Tibial artery (tissue), 4 donors: ENCODE data around the gene AP2A1.

Source experiments
- DNase-seq, 2 donors: peaks; one replicate each; pipeline ENCODE4 v3.0.0-alpha.2; 2019
- H3K27ac ChIP-seq, 2 donors: fragments of 200-600 bp; sonication (generic) in 1 of 2; 1 replicate in 1 of 2; 2 replicates in 1 of 2; pipeline ENCODE4 v1.5.1; 2018 to 2019; ENCODE audit warnings: mild to moderate bottlenecking in 1 of 2
- H3K27me3 ChIP-seq, 2 donors: fragments of 200-600 bp; sonication (generic) in 1 of 2; one replicate each; pipeline versions ENCODE4 v1.5.1 to v1.6.0; 2016 to 2019
- H3K36me3 ChIP-seq, 3 donors: fragments of 200-600 bp; sonication (generic) in 2 of 3; one replicate each; pipeline ENCODE4 v1.5.1; 2016 to 2019; ENCODE audit warnings: mild to moderate bottlenecking in 2 of 3
- H3K4me1 ChIP-seq, 4 donors: fragments of 200-600 bp; sonication (generic) in 2 of 4; 1 replicate in 3 of 4; 2 replicates in 1 of 4; pipeline ENCODE4 v1.5.1; 2016 to 2019
- H3K4me3 ChIP-seq, 2 donors: fragments of 200-600 bp; sonication (generic) in 1 of 2; 1 replicate in 1 of 2; 2 replicates in 1 of 2; pipeline ENCODE4 v1.5.1; 2018 to 2019; ENCODE audit warnings: mild to moderate bottlenecking in 2 of 2
- H3K9me3 ChIP-seq, 3 donors: fragments of 200-600 bp; sonication (generic) in 1 of 3; one replicate each; pipeline ENCODE4 v1.5.1; 2016 to 2019
- CTCF ChIP-seq, 2 experiments: fragments of 200-600 bp in 1 of 2; fragments of 450-650 bp in 1 of 2; IDR thresholded peaks; one replicate each; pipeline ENCODE4 v1.5.1; 2017 to 2019; ENCODE audit warnings: antibody characterized with exemption in 2 of 2, mild to moderate bottlenecking in 1 of 2, moderate library complexity in 1 of 2
- intact Hi-C: fragments of 100-400 bp; cut with DNase I; formaldehyde crosslinking; loops from one replicate; pipeline ENCODE4 v1.15.0; 2023; ENCODE audit warnings: low total_unique reads

The AP2A1 gene

DNA sequence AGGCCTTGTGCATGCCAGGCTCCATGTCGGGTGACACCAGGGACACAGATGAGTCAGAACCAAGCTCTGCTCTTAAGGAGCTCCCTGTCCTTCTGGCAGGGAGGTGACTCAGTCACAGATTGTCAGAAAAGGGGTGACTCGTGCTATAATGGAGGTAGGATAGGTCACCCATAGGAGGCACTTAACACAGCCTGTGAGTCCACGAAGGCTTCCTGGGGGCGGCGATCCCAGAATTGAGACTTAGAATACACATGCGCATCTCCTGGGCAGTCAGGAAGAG, 26.7 kb downstream of the AP2A1 start:
- peaks cover 55 to 100% (median 87%) of the 10 kb centered on the region in 3 donors for H3K36me3 ChIP-seq
- no peaks in the 10 kb centered on the region for H3K27me3 ChIP-seq

GRCh38 chr19:49795615-49796014, 28.8 kb downstream of the AP2A1 start:
- intact Hi-C loops, result no loop called here

More for the DNA sequence above, 26.7 kb downstream of the AP2A1 start:
- no peaks in the 10 kb centered on the region for H3K9me3 ChIP-seq
- intact Hi-C loops, result no loop called here
- DNase-seq, result no peak
- H3K27ac ChIP-seq, result no peak overlapping the region
- no peak for TF ChIP-seq CTCF (IDR thresholded peaks at IDR 0.05)
- no peak overlapping the region for H3K4me3 ChIP-seq
- no peaks in the 10 kb centered on the region for H3K4me1 ChIP-seq

GRCh38 chr19:49798574-49798973, 31.8 kb downstream of the AP2A1 start:
- H3K36me3 ChIP-seq, result peaks cover 56 to 100% (median 80%) of the 10 kb centered on the region in 3 donors
- no peak for TF ChIP-seq CTCF (IDR thresholded peaks at IDR 0.05)
- intact Hi-C loops, result no loop called here
- no peaks in the 10 kb centered on the region for H3K9me3 ChIP-seq
- no peak overlapping the region for H3K27ac ChIP-seq
- DNase-seq, result no peak
- H3K4me1 ChIP-seq, result peaks cover 0 to 17% (median 9%) of the 10 kb centered on the region in 4 donors
- no peaks in the 10 kb centered on the region for H3K27me3 ChIP-seq
- H3K4me3 ChIP-seq, result no peak overlapping the region

More at GRCh38 chr19:49795615-49796014, 28.8 kb downstream of the AP2A1 start:
- Histone ChIP-seq H3K27me3 (no peaks in the 10 kb centered on the region), H3K36me3 (peaks cover 71 to 100% (median 90%) of the 10 kb centered on the region in 3 donors), H3K27ac (no peak overlapping the region), H3K4me3 (no peak overlapping the region), H3K9me3 (no peaks in the 10 kb centered on the region), H3K4me1 (no peaks in the 10 kb centered on the region)
- no peak for DNase-seq
- TF ChIP-seq CTCF (IDR thresholded peaks at IDR 0.05), result no peak

DNA sequence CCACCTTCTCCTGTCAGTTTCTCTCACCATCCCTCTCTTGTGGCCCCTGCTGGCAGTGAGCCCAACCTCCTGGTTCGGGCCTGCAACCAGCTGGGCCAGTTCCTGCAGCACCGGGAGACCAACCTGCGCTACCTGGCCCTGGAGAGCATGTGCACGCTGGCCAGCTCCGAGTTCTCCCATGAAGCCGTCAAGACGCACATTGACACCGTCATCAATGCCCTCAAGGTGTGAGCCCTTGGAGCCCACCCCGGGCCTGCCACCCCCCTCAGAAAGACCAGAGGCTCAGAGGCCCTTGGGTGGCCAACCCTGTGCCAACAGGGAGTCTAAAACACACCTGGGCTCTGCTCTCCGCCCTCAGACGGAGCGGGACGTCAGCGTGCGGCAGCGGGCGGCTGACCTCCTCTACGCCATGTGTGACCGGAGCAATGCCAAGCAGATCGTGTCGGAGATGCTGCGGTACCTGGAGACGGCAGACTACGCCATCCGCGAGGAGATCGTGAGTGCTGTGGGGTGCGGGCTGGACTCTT, 32.5 kb downstream of the AP2A1 start:
- DNase-seq, result no peak
- TF ChIP-seq CTCF (IDR thresholded peaks at IDR 0.05), result no peak
- peaks cover 51 to 100% (median 77%) of the 10 kb centered on the region in 3 donors for H3K36me3 ChIP-seq
- H3K4me3 ChIP-seq, result no peak overlapping the region
- H3K27me3 ChIP-seq, result no peaks in the 10 kb centered on the region
- peaks cover 0 to 17% (median 9%) of the 10 kb centered on the region in 4 donors for H3K4me1 ChIP-seq
- no peaks in the 10 kb centered on the region for H3K9me3 ChIP-seq
- intact Hi-C loops, result no loop called here
- H3K27ac ChIP-seq, result no peak overlapping the region

GRCh38 chr19:49799798-49800376, 33.1 kb downstream of the AP2A1 start:
- Histone ChIP-seq H3K27me3 (no peaks in the 10 kb centered on the region), H3K27ac (no peak overlapping the region), H3K9me3 (no peaks in the 10 kb centered on the region), H3K4me3 (no peak overlapping the region), H3K36me3 (peaks cover 45 to 100% (median 72%) of the 10 kb centered on the region in 3 donors), H3K4me1 (peaks cover 0 to 17% (median 9%) of the 10 kb centered on the region in 4 donors)
- no peak for TF ChIP-seq CTCF (IDR thresholded peaks at IDR 0.05)
- intact Hi-C loops, result no loop called here
- DNase-seq, result no peak
